Liver (tissue), 9 donors: ENCODE data around the gene FBXW9. TPM values are rescaled to one million over a fixed set of nuclear protein-coding genes. Genes with fewer than 3 reads are reported as not detected.

Source experiments
- DNase-seq: peaks from one replicate; pipeline ENCODE4 v3.0.0-alpha.2; 2017; ENCODE audit warnings: low spot score
- H3K27ac ChIP-seq, 2 donors: one replicate each; pipeline ENCODE4 v1.7.0; 2013; ENCODE audit warnings: inconsistent platforms in 2 of 2, low read length in 2 of 2, control low read depth in 1 of 2, low read depth in 1 of 2, mild to moderate bottlenecking in 1 of 2
- H3K27me3 ChIP-seq, 4 donors: one replicate each; pipeline versions ENCODE4 v1.6.1 to v1.7.0; 2013; ENCODE audit warnings: low read length in 3 of 4, inconsistent platforms in 1 of 4, mild to moderate bottlenecking in 1 of 4, moderate library complexity in 1 of 4; ENCODE audit not compliant: control insufficient read depth in 4 of 4, insufficient read depth in 4 of 4
- H3K36me3 ChIP-seq, 4 donors: one replicate each; pipeline versions ENCODE4 v1.6.1 to v1.7.0; 2013; ENCODE audit warnings: low read length in 3 of 4, mild to moderate bottlenecking in 3 of 4, low read depth in 1 of 4, moderate library complexity in 1 of 4; ENCODE audit not compliant: control insufficient read depth in 4 of 4, insufficient read depth in 3 of 4
- H3K4me1 ChIP-seq, 4 donors: one replicate each; pipeline versions ENCODE4 v1.6.1 to v1.7.0; 2013; ENCODE audit warnings: low read length in 3 of 4, mild to moderate bottlenecking in 3 of 4, moderate library complexity in 1 of 4; ENCODE audit not compliant: control insufficient read depth in 4 of 4, insufficient read depth in 4 of 4
- H3K4me3 ChIP-seq, 3 donors: one replicate each; pipeline versions ENCODE4 v1.6.1 to v1.7.0; 2013; ENCODE audit warnings: low read length in 3 of 3, control low read depth in 1 of 3, low read depth in 1 of 3, mild to moderate bottlenecking in 1 of 3
- H3K9ac ChIP-seq, 2 donors: one replicate each; pipeline ENCODE4 v1.7.0; 2013; ENCODE audit warnings: low read length in 2 of 2, mild to moderate bottlenecking in 2 of 2, moderate library complexity in 2 of 2, control low read depth in 1 of 2, low read depth in 1 of 2
- H3K9me3 ChIP-seq, 4 donors: one replicate each; pipeline versions ENCODE4 v1.6.1 to v1.7.0; 2013; ENCODE audit warnings: low read length in 3 of 4; ENCODE audit not compliant: control insufficient read depth in 4 of 4
- CTCF ChIP-seq: fragments of 150-350 bp; IDR thresholded peaks from 2 replicates; pipeline ENCODE4 v1.5.1; 2017; ENCODE audit warnings: improper control_type of control experiment, low read depth, low read length; ENCODE audit not compliant: missing input control
- EGR1 ChIP-seq, 2 donors: IDR thresholded peaks; 2 replicates each; pipeline ENCODE4 v1.6.1; 2016 to 2018; ENCODE audit warnings: antibody characterized with exemption in 2 of 2, low read depth in 2 of 2
- FOXA1 ChIP-seq: IDR thresholded peaks from 2 replicates; pipeline ENCODE4 v1.6.1; 2016; ENCODE audit warnings: antibody characterized with exemption
- FOXA2 ChIP-seq: IDR thresholded peaks from 2 replicates; pipeline ENCODE4 v1.6.1; 2016; ENCODE audit warnings: antibody characterized with exemption
- GABPA ChIP-seq, 2 donors: IDR thresholded peaks in 1 of 2; conservative IDR thresholded peaks in 1 of 2; 2 replicates each; pipeline ENCODE4 v1.6.1; 2016; ENCODE audit warnings: antibody characterized with exemption in 2 of 2, mild to moderate bottlenecking in 1 of 2, moderate library complexity in 1 of 2
- HNF4A ChIP-seq, 2 donors: conservative IDR thresholded peaks; 2 replicates each; pipeline ENCODE4 v1.6.1; 2016; ENCODE audit warnings: antibody characterized with exemption in 2 of 2, mild to moderate bottlenecking in 2 of 2
- HNF4G ChIP-seq: IDR thresholded peaks from 2 replicates; pipeline ENCODE4 v1.6.1; 2016; ENCODE audit warnings: antibody characterized with exemption
- JUND ChIP-seq, 2 donors: IDR thresholded peaks; 2 replicates each; pipeline ENCODE4 v1.6.1; 2016; ENCODE audit warnings: antibody characterized with exemption in 2 of 2
- MAX ChIP-seq: IDR thresholded peaks from 2 replicates; pipeline ENCODE4 v1.6.1; 2016; ENCODE audit warnings: antibody characterized with exemption
- NR2F2 ChIP-seq: IDR thresholded peaks from 2 replicates; pipeline ENCODE4 v1.6.1; 2016; ENCODE audit warnings: antibody characterized with exemption
- RAD21 ChIP-seq, 2 donors: IDR thresholded peaks; 2 replicates each; pipeline ENCODE4 v1.6.1; 2016; ENCODE audit warnings: antibody characterized with exemption in 2 of 2, mild to moderate bottlenecking in 2 of 2
- REST ChIP-seq: IDR thresholded peaks from 2 replicates; pipeline ENCODE4 v1.6.1; 2016; ENCODE audit warnings: antibody characterized with exemption, mild to moderate bottlenecking
- RXRA ChIP-seq, 2 donors: IDR thresholded peaks; 2 replicates each; pipeline ENCODE4 v1.6.1; 2017 to 2018; ENCODE audit warnings: antibody characterized with exemption in 2 of 2, mild to moderate bottlenecking in 1 of 2
- SP1 ChIP-seq: IDR thresholded peaks from 2 replicates; pipeline ENCODE4 v1.6.1; 2018; ENCODE audit warnings: antibody characterized with exemption, mild to moderate bottlenecking
- TAF1 ChIP-seq: conservative IDR thresholded peaks from 2 replicates; pipeline ENCODE4 v1.6.1; 2016; ENCODE audit warnings: antibody characterized with exemption, mild to moderate bottlenecking
- YY1 ChIP-seq: IDR thresholded peaks from 2 replicates; pipeline ENCODE4 v1.6.1; 2016; ENCODE audit warnings: antibody characterized with exemption, mild to moderate bottlenecking
- WGBS: extraction: QIAGEN DNeasy Blood & Tissue Kit; methylation state at CpG from one replicate; pipeline ENCODE4 v1.1.7; 2013; 5-methylcytosine and 5-hydroxymethylcytosine counted together
- polyA plus RNA-seq, 2 donors: library from polyadenylated mRNA; stranded (reverse) in 1 of 2; unstranded in 1 of 2; fragments of 200-250 nt in 1 of 2; fragments of >200 nt in 1 of 2; fragmentation: Nextera tagmentation in 1 of 2; extraction: Ambion mirVana in 1 of 2; gene quantifications; one replicate each; pipeline versions ENCODE4 v1.2.1 to v1.2.3, GENCODE V29; 2013 to 2015
- total RNA-seq, 2 donors: library from RNA; depleted of rRNA; stranded (reverse); fragments of >200 nt; gene quantifications; one replicate each; pipeline ENCODE4 v1.2.3, GENCODE V29; 2014
- TF ChIP-seq, protein P1 (sequence below): IDR thresholded peaks from 2 replicates; pipeline ENCODE4 v1.6.1; 2016; ENCODE audit warnings: antibody characterized with exemption
- TF ChIP-seq, protein P2 (sequence below): IDR thresholded peaks from 2 replicates; pipeline ENCODE4 v1.6.1; 2016; ENCODE audit warnings: antibody characterized with exemption
- donor health status: healthy.
- donor health status: healthy.
- donor health status: healthy.
- donor health status: healthy.
- donor health status: healthy.

FBXW9 gene
- total and polyA plus RNA-seq, 4 donors: 2.3 to 4.0 (median 3.0) TPM

DNA sequence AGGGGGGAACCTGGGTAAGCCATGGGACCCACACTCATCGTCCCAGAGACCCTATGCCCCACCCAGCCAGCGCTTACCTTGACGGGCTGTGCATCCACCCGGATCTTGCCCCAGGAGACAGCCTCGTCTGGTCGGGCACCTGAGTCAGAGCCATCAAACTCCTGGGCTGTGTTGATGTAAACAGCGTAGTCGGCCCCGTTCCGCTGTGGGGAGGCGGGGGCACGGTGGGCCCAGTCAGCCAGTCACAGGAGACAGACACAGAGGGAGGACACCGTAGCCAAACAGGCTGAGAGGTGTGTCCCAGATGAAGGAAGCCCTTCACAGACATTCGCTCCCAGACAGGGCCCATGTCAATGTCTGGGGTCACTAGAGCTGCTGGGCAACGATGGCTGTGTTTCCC is 20.5 kb downstream of the FBXW9 start:
- Histone ChIP-seq H3K27me3 (no peaks in the 10 kb centered on the region), H3K9ac (no peak overlapping the region), H3K4me1 (peaks cover 2 to 25% (median 18%) of the 10 kb centered on the region in 4 donors), H3K9me3 (no peaks in the 10 kb centered on the region), H3K27ac (no peak overlapping the region), H3K4me3 (no peak overlapping the region), H3K36me3 (peaks cover 16 to 46% (median 28%) of the 10 kb centered on the region in 4 donors)
- DNase-seq: no peak
- WGBS: 91% methylated on average over 15 of the region's 15 CpGs
- no peak for TF ChIP-seq YY1
- no peak for TF ChIP-seq NR2F2
- no peak for TF ChIP-seq FOXA1
- no peak for TF ChIP-seq RAD21 (IDR thresholded peaks at IDR 0.05)
- no peak for TF ChIP-seq CTCF
- TF ChIP-seq REST: no peak
- TF ChIP-seq MAX: no peak
- TF ChIP-seq, protein P1, sequence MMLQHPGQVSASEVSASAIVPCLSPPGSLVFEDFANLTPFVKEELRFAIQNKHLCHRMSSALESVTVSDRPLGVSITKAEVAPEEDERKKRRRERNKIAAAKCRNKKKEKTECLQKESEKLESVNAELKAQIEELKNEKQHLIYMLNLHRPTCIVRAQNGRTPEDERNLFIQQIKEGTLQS: no peak
- no peak for TF ChIP-seq GABPA (IDR thresholded peaks at IDR 0.05 in 1 of 2, conservative IDR thresholded peaks at IDR 0.05 in 1 of 2)
- no peak for TF ChIP-seq RXRA (IDR thresholded peaks at IDR 0.05)
- no peak for TF ChIP-seq HNF4G
- no peak for TF ChIP-seq FOXA2
- TF ChIP-seq, protein P2, sequence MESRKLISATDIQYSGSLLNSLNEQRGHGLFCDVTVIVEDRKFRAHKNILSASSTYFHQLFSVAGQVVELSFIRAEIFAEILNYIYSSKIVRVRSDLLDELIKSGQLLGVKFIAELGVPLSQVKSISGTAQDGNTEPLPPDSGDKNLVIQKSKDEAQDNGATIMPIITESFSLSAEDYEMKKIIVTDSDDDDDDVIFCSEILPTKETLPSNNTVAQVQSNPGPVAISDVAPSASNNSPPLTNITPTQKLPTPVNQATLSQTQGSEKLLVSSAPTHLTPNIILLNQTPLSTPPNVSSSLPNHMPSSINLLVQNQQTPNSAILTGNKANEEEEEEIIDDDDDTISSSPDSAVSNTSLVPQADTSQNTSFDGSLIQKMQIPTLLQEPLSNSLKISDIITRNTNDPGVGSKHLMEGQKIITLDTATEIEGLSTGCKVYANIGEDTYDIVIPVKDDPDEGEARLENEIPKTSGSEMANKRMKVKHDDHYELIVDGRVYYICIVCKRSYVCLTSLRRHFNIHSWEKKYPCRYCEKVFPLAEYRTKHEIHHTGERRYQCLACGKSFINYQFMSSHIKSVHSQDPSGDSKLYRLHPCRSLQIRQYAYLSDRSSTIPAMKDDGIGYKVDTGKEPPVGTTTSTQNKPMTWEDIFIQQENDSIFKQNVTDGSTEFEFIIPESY: no peak
- no peak for TF ChIP-seq SP1
- TF ChIP-seq EGR1 (IDR thresholded peaks at IDR 0.05; ENCODE audit: low read depth in 2 of 2): no peak
- no peak for TF ChIP-seq TAF1
- no peak for TF ChIP-seq JUND (IDR thresholded peaks at IDR 0.05)
- no peak for TF ChIP-seq HNF4A (conservative IDR thresholded peaks at IDR 0.05)

DNA sequence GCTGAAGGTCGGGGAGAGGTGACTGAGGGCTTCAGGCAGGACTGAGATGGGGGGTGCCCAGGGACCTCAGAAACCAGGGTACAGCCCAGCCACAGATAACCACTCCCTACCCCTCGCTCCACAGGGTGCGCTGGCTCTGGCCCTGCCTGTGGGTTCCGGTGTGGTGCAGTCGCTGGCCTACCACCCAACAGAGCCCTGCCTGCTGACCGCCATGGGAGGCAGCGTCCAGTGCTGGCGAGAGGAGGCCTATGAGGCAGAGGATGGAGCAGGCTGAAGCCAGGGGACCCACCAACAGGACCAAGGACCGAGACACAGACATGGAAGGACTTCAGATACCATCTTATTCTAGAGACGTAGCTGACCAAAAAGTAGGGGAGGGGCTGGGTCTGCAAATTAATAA is 21.0 kb downstream of the FBXW9 start:
- Histone ChIP-seq H3K9ac (no peak overlapping the region), H3K4me3 (no peak overlapping the region), H3K27ac (no peak overlapping the region), H3K36me3 (peaks cover 16 to 46% (median 28%) of the 10 kb centered on the region in 4 donors), H3K27me3 (no peaks in the 10 kb centered on the region), H3K9me3 (no peaks in the 10 kb centered on the region), H3K4me1 (peaks cover 4 to 28% (median 20%) of the 10 kb centered on the region in 4 donors)
- no peak for DNase-seq
- TF ChIP-seq CTCF (no peak), NR2F2 (no peak), RXRA (IDR thresholded peaks at IDR 0.05) (no peak), EGR1 (IDR thresholded peaks at IDR 0.05; ENCODE audit: low read depth in 2 of 2) (no peak), FOXA2 (no peak)
- 95% methylated on average over 10 of the region's 10 CpGs for WGBS
